Fibroblast of mammary gland (primary cell): ENCODE results near the gene PJA1.

Experiments
- DNase-seq: peaks from one replicate; pipeline ENCODE4 v3.0.0-alpha.2; 2010; ENCODE audit warnings: low read depth
- H3K4me3 ChIP-seq: 2 replicates; pipeline ENCODE4 v1.5.1; 2011; ENCODE audit warnings: low read depth, mild to moderate bottlenecking, low read length, moderate library complexity; ENCODE audit not compliant: control insufficient read depth
- CTCF ChIP-seq: conservative IDR thresholded peaks from 2 replicates; pipeline ENCODE4 v1.5.1; 2011; ENCODE audit warnings: low read depth, low read length, inconsistent platforms; ENCODE audit not compliant: control insufficient read depth, insufficient read depth

The PJA1 gene

GRCh38 chrX:69176053-69176452 is 10.8 kb upstream of the PJA1 start:
- H3K4me3 ChIP-seq: no peak overlapping the region
- no peak for TF ChIP-seq CTCF
- no peak for DNase-seq

GRCh38 chrX:69173906-69174305 is 8.7 kb upstream of the PJA1 start:
- DNase-seq: no peak
- no peak overlapping the region for H3K4me3 ChIP-seq
- no peak for TF ChIP-seq CTCF

GRCh38 chrX:69172937-69173336 is 7.7 kb upstream of the PJA1 start:
- no peak for TF ChIP-seq CTCF
- no peak for DNase-seq
- H3K4me3 ChIP-seq: no peak overlapping the region

- DNase-seq: no peak
- no peak for TF ChIP-seq CTCF
- no peak overlapping the region for H3K4me3 ChIP-seq
These were observed 5.1 kb upstream of the PJA1 start for GRCh38 chrX:69170319-69170718.

- no peak for TF ChIP-seq CTCF
- H3K4me3 ChIP-seq: peak overlapping the region; percentile 67
- no peak for DNase-seq
These were observed 1.1 kb downstream of the PJA1 start for GRCh38 chrX:69163936-69164741.

- H3K4me3 ChIP-seq: no peak overlapping the region
- no peak for TF ChIP-seq CTCF
- no peak for DNase-seq
These were observed 2.8 kb downstream of the PJA1 start for GRCh38 chrX:69162361-69162865.

- no peak overlapping the region for H3K4me3 ChIP-seq
- DNase-seq: no peak
- no peak for TF ChIP-seq CTCF
These were observed 3.4 kb downstream of the PJA1 start for GRCh38 chrX:69161786-69162349.
